ENCODE data around the gene CRB1.

Gene CRB1

DNA sequence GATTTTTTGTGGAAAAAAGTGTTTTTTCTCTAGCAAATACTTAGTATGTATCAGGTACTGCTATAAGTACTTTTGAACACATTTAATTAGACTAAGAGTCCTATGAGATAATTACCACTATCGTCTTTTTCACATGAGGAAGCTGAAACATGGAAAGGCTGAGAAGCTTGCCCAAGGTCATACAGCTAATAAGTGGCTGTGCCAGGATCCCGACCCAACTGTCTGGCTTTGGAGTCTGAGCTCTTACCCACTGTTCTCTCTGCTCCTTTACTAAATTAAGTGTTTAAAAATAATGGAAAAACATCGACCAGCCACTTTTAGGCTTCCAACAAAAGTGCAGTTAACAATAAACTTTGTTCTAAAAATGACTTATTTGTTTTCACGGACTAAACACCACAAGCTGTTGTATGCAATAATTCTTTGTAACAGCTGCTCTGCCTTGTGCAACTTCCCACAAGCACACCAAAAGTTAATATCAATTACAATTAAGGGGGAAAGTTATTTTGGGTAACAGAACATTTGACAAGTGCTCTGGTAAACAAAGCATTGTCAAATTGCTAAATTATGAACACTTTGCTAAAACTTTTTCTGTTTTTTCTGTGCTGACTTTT is 75.7 kb downstream of the CRB1 start:
- DNase-seq (ENCODE audit: low read depth): no peak

DNA sequence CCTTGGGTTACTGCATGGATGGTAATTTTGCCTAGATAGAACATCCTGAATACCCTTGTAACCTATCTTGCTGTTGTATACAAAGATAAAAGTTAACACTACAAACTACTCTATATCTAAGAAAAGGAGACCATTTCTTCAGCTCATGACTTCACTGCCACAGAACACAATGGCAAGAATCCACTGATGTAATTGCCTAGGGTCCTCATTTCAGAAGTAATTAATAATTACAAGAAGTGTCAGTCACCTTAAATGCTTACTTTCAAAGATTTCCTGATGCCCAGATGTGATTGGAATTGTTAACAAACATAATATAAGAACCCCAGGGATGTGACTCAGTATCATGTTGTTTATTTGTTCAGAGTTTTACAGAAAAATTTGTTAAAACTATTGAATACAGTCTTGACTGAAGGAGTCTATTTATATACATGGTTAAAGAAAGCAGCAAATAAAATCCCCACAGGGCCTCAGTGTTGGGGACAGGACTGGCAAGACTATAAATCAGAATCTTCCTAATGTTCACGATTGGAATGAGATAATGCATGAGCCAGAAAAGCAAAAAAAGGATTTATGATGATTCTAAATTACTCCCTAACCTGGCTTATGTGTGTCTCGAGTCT is 83.9 kb downstream of the CRB1 start:
- DNase-seq (ENCODE audit: low read depth): no peak

DNA sequence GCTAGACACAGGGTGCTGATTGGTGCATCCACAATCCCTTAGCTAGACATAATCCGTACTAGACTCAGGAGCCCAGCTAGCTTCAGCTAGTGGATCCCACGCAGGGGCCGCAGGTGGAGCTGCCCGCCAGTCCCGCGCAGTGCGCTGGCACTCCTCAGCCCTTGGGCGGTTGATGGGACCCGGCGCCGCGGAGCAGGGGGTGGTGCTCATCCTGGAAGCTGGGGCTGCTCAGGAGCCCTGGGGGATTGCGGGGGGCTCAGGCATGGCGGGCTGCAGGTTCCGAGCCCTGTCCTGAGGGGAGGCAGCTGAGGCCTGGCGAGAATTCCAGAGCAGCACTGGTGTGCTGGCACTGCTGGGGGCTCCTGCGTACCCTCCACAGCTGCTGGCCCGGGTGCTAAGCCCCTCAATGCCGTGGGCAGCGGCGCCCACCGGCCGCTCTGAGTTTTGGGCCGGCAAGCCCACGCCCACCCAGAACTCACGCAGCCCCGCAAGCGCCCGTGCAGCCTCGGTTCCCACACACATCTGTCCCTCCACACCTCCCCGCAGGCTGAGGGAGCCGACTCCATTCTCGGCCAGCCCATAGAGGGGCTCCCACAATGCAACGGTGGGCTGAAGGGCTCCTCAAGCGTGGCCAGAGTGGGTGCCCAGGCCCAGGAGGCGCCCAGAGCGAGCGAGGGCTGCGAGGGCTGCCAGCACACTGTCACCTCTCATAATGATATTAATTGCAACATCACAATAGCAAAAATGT is 87.4 kb downstream of the CRB1 start:
- no peak for DNase-seq (ENCODE audit: low read depth)

DNA sequence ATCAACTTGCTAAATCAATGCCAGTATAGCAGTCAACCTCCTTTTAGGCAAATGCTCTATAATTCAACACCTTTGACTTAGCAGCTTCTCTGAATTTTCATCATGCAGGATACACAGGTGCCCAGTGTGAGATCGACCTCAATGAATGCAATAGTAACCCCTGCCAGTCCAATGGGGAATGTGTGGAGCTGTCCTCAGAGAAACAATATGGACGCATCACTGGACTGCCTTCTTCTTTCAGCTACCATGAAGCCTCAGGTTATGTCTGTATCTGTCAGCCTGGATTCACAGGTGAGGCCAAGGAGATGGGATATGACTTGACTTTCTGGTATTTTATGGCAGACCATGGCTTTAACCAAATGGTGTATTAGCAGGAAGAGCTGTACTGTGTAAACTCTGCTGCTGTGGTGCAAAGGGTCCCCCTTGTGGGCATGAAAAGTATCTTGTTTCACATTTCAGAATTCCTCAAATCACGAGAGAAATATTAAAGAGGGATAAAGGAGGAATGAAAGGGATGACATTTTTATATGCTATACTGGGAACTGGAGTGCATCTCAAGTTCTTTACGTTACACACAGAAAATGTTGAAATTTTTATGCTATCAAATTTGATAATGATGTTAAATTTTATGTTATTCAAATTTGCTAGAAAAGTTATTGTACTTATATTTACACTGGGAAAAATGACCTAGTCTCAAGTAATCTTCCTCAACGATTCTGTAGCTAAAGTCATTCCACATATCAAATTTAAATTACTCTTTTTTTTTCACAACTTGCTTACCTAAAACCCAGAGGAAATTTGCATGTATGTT is 88.9 kb downstream of the CRB1 start:
- DNase-seq (ENCODE audit: low read depth): no peak

DNA sequence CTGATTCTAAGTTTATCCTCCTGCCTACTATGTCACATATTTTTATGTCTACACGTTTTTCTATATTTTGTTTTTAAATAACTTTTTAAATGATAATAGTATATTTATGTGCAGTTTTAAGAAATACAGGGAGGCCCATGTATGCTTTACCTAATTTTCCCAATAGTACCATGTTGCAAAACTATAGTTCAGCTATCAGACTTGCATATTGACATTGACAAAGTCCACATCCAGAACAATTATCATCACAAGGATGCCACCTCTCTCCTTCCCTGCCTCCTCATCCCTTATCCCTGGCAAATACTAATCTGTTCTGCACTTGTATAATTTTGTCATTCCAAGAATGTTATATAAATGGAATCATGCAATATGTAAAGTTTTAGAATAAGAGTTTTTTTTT is 90.9 kb downstream of the CRB1 start:
- no peak for DNase-seq (ENCODE audit: low read depth)

DNA sequence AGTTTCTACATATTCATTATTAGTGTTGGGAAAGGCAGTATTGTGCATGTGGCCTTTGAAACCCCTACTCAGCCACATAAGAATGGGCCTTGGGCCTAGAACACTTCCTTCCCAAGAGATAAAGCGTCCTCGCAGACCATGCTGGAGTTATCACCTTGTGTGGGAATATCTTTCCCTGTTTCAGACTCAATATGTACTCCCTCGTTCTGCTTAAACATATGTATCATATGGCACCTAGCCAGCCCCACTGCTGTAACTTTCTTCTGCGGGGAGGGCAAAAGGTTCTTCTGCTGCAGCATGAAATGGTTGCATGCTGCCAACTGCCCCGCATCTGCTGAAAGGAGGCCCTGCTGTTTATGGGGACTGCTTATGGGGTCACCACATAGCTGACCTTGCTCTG is 92.0 kb downstream of the CRB1 start:
- DNase-seq (ENCODE audit: low read depth): no peak

DNA sequence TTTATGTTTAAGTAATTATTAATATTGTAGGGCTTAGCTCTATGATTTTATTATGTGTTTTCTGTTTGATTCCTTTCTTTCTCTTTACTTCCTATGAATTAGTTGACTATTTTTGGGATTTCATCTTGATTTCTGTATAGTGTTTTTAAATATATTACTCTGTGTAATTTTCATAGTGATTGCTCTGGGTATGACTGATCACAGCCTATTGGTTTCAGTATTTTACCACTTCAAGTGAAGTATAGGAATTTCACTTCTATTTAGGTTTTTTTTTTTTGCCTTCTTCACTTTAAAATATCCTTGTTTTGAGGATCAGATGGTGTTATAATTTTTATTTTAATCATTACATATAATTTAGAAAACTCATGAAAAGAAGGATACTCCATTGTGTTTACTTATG is 94.8 kb downstream of the CRB1 start:
- DNase-seq (ENCODE audit: low read depth): no peak

DNA sequence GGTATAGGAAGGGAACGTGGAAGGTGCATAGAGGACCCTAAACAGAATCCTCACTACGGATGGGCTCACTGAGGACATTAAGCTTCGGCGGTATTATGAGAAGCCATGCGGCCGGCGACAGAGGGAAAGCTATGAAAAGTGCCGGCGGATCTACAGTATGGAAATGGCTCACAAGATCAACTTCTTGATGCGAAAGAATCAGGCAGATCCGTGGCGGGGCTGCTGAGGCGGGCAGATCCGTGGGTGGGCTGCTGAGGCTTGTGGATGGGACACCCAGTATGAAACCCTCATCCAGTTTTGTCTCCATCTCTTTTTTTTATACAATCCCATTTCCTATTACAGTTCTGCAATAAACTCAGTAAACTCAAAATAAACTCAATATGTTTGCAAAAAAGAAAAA is 95.8 kb downstream of the CRB1 start:
- DNase-seq (ENCODE audit: low read depth): no peak

DNA sequence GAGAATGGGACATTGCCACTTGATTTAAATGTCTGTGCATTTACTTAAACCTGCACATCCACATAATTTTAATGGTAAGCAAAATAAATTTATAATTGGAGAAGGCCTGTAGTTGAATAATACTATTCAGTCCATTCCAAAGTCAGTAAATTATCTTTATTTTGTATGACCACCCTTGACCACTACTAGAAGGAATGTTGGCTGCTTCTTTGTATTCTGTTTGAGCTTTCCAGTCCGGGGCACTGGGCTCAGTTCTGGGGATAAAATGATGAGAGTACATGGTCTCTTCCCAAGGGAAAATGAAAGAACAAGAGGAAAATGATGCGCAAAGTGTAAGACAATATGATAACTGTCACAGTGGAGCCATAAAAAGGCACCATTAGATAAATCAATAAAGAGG is 98.9 kb downstream of the CRB1 start:
- no peak for DNase-seq (ENCODE audit: low read depth)

DNA sequence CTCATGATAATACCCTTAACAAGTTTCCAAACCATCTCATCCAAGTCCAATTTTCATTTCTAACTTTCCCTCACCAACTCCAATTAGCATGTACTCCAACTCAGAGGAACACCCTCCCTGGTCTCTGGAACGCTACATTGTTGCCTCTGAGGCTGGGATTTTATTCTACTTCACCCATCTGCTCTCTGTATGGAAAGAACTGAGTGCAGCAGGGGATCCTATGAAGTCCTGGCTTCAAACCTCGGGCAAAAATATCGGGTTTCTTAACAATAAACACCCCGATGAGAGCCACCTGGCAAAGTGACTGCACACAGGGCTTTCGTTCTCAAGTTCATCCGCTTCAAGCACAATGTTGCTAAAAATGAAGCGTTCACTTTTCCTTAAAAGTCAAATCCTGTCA is 99.6 kb downstream of the CRB1 start:
- DNase-seq (ENCODE audit: low read depth): no peak

DNA sequence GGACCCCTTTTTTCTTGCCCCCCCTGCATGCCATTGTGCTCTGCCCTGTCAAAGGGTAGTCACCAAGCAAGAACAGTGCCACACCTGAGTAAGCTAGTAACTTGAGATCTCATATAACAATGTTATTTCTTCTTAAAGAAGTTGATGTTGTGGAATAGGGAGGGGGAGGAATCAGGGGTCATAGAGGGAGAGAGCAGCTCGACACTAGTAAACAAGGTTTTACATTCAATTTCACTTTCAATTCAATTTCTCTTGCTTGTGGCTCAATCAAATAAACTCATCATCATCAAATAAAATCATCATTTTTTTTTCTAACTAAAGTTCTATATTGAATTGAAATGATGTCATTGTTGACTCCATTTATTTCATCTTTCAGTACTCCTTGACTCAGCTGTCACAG is 106.4 kb downstream of the CRB1 start:
- no peak for DNase-seq (ENCODE audit: low read depth)

DNA sequence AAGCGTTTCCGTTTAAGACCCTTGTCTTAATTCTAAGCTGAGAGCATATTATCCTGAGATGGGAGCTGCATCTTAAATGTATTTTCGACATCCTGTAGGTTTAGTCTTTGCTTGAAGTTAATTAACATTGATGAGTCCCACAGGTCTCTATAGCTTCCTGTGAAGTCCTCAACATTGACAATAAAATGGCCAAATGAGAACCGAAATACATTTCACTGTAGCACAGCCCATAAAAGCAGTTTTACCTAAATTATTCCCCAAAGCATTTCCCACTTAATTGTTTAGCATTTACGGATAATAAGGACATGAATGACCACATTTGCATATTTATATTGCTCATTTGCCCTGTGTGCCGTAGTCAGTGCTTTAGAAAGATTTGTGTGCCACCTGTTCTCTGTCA is 116.4 kb downstream of the CRB1 start:
- no peak for DNase-seq (ENCODE audit: low read depth)

DNA sequence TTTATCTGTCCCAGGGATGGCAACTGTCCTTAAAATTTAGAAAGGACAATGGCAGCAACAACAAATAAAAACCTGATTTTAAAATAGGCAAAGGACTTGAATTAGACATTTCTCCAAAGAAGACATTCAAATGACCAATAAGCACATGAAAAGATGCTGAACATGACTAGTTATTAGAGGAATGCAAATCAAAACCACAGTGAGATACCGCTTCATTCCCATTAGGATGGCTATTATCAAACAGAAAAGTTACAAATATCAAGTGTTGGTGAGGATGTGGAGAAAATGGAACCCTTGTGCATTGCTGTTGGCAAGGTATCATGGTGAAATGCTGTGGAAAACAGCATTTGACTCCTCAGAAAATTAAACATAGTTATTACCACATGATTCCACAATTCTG is 120.7 kb downstream of the CRB1 start:
- no peak for DNase-seq (ENCODE audit: low read depth)

DNA sequence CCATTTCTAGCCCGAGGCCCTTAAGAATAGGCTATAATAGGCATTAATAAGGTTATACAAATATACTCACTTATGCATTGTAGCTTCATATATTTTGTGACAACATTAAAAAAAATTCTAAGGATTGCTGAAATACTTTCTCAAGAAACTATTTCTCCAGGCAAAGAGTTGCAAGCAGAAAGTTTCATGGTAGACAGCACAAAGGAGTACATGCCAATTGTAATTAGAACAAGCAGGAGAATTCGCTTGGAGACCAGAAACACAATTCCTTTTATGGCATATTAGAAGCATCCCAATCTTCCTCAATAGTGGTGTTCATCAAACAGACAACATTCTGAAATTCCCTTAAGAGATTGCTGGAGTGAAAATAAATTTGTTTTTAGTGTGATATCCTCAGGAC is 122.8 kb downstream of the CRB1 start:
- DNase-seq (ENCODE audit: low read depth): no peak

DNA sequence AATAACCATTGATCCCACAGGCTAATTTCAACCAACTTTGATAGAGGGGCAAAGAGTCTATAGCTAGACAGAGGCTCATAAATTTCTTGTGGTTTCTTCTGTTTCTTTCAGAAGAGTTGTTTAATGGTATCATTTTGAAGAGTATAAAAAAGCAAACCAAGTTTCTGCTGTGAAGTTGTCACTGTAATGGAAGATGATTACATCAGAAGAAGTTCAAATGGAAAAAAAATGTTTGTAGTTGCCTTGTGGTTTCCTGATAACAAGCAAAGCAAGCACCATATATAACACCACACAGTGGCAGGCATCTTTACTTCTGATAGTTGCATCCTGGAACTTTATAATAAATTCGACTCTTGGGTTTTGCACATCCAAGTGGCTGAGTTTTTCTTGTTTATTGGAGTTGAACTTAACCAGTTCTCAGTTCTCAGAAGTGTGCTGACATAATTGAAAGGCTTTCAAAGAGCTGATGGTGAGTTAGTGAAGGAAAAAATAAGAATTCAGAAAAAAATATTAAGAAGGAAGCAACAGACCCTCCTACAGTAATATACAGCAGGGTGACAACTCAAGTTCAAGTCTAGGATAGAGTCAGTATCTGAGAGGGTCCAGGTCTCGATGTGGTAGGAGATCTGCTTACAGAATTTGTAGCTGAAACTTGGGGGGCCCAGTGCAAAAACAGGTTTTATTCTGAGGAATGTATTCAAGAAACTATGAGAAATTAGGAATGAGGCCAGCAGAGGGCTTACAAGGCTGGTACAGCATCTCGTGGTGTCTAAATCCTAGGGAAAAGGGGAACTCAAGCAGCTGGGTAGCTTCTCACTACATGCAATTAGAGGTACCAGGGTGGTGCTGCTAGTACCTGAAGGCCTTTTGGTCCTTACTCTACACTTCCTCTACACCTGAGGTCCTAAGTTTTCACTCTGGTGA is 123.5 kb downstream of the CRB1 start:
- DNase-seq (ENCODE audit: low read depth): no peak

DNA sequence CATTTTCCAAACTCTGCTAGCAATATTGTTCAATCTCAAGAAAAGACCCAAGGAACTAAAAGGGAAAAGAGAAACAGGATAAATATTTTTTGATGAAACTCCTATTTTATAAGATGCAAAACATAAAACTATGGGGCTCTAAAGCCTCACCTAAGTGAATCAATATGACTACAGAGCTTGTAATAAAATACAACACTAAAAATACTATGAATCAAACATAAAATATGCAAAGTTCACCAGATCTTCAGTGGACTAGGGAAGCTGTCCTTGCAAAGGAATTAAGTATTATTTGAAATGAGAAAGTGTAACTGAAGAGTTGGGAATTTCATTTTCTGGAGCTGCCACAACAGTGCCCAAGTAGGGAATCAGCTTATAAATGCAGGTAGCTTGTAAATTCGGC is 124.5 kb downstream of the CRB1 start:
- no peak for DNase-seq (ENCODE audit: low read depth)

DNA sequence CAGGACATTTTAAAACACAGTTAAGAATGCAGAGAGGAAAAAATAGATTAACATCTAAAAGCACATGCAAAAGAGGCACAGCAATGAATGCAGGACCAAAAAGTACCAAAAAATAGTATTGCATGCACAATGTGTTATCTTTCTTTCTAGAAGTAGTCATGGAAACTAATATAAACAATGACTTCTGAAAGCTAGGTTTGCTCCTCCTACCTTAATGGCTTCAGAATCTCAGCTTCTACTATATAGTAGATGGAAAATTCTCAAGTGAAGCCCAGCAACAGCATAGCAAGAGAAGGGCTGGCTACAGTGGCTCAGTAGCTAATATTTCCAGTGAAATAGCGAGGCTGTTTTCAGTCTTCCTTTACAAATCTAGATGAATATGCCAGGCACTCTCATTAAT is 125.1 kb downstream of the CRB1 start:
- no peak for DNase-seq (ENCODE audit: low read depth)

DNA sequence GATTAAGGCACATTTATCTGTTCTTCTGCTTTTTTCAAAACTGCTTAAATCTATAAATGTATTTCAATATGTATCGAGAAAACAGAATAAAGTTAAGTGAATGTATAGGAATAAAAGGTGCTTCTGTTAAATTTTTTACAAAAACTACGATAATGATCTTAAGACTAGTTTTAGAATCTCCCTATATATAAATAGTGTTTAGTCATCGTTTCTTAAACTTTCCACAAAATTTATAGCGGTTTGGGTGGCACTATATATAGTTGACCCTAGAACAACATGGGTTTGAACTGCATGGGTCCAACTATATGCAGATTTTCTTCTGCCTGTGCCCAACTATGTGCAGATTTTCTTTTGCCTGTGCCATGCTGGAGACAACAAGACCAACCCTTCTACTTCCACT is 125.7 kb downstream of the CRB1 start:
- DNase-seq (ENCODE audit: low read depth): no peak

DNA sequence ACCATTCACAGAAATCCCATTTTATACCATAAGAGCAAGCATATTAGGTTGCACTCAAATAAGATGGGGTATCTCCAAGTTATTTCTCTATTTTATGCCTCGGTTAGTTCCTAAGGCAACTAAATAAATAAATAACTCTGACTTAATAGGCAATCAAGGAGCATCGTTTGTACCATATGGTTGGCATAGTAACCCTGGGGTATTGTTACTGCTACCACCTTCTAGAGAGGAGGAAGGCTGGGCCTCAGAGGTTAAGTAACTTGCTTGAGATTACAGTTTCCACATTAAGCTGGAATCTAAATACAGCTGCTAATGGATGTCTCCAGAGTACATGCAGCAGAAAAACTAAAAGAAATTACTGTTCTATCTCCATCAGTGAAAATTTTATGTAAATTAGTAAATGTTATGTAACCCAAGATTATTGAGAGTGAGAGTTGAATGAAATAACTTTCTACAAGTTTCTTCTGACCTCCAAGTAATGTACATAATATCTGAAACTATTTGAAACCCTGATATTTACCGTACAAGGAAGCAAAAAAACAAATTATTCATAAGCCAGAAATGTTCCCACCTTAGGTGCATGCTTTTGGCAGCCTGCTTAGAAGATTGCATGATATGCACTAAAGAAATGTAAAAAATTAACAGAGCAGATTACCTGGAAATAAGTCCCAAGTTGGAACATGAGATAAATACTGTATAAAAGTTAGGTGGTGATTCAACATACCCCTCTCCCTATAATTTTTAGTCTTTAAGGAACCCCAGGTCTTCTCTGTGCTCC is 127.0 kb downstream of the CRB1 start:
- no peak for DNase-seq (ENCODE audit: low read depth)

DNA sequence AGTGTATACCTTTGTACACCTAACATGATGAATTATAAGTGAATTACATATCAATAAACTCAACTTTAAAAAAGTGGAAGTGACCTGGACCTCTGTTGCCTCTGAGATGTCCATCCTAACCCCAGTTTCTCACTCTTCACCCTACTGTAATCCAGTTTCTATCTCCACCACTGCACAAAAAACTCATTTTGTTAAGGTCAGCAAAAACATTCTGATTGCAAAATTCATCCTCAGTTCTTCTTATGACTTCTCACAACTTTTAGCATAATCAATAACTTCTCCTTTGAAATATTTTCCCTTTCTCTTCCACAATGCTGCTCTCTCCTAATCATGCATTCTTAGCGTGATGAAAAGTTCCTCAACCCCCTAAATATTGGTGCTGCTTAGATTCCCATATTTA is 129.8 kb downstream of the CRB1 start:
- DNase-seq (ENCODE audit: low read depth): no peak
